COLO668 (cell line): ENCODE results near the gene UBQLN1.
A peak's percentile ranks its signal among the peaks of the same experiment; 100 is the strongest.
"Not testable (repeated sequence)": the region's sequence is repeated elsewhere in the genome, so short reads cannot be mapped to it uniquely, and the experiment has no call there.

Experiments used
- DNase-seq: peaks from one replicate; lab custom pipeline; 2025; ENCODE audit not compliant: unreplicated experiment; lab: John Stamatoyannopoulos, UW

UBQLN1 gene

DNA sequence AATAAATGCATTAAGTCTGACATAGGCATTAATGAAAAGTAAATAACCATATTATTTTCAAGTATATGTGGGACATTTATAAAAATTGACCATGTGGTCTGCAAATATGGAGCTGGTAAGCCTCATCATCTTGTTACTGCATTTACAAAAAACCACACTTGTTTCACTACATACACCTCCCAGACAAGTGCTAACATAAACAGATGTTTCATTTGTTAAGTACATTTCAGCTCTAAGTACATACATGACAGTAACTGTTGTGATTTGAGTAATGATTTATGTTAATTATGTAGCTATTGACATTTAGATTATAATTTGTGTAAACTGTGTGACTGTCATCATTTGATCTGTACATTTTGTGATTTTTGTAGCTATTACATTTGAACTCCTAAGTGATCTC is 70.9 kb downstream of the UBQLN1 start:
- no peak for DNase-seq

DNA sequence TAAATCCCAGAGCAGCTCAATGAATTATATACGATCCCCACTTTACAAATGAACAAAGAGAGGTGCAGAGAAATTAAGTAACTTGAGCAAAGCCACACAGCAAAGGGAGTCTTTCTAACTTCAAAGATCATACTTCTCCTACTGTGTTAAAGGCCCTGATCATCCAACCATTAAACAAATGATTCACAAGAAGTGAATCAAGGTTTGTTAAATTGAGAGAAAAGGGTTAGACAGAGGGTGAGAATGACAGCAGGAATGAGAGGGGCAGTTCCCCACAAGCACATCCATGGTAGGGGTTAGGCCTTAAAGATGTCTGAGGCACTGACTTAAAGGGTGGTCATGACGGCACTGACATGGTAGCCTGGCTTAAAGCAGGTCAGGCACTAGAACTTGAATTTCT is 74.1 kb downstream of the UBQLN1 start:
- no peak for DNase-seq

DNA sequence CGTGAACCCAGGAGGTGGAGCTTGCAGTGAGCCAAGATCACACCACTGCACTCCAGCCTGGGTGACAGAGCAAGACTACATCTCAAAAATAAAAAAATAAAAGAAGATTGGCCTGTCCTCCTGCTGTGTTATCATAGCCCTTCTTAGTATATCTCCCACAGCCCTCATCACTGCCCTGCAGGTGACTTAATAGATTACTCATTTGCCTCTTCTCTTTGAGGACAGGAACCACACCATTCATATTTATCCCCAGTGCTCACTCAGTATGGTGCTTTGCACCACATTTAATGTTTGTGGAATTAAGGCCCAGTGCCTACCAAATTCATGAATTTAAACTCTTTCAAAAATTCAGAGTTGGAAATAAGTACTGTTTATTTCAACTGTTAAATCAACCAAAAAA is 74.5 kb downstream of the UBQLN1 start:
- DNase-seq = no peak

DNA sequence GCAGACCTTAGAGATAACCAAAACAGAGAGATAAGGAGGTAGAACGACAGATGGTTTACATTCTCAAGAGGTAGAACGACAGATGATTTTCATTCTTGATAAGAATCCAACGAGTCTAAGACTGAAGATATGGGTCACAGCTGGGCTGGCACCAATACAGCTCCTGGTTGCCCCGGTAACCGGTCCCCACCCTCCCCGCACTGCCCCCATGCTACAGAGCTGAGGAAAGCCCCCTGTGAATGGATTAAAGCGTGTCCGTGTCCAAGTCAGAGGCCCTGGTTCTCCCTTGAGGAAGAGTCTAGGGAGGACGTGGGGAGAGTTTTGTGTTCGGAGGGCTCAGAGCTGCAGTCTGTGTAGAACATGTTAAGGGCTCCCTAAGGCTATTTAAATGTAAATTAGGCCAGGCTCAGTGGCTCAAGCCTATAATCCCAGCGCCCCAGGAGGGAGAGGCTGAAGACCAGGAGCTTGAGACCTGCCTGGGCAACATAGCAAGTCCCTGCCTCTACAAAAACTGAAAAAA is 76.8 kb downstream of the UBQLN1 start:
- DNase-seq = no peak

DNA sequence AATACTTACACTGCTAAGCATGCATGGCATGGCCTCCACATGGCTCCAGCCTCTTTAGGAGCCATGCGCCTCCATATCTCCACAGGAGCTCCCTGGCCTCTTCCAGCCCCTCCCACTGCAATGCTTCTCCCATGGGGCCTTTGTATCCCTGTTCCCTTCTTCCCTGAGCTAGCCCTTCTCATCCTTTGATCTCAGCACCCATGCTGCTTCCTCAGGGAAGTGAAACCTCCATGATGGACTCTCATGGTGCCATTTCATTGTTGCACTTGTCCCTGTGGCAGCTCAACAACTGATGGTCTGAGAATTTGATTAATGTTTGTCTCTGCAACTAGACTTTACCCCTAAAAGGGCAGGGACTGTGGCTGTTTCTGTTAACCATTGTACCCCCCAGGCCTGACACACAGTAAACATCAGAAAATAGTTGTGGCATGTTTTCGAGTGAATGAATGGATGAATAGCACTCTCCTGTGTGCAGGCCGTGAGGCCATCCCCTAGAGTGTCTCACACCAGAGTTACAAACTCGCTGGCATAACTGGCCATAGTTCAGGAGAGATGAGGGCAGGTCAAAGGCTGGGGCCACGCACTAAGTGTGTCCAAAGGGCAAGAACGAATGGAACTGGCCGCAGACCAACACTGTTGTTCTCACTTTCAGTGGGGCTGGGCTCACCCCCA is 78.2 kb downstream of the UBQLN1 start:
- DNase-seq = no peak

DNA sequence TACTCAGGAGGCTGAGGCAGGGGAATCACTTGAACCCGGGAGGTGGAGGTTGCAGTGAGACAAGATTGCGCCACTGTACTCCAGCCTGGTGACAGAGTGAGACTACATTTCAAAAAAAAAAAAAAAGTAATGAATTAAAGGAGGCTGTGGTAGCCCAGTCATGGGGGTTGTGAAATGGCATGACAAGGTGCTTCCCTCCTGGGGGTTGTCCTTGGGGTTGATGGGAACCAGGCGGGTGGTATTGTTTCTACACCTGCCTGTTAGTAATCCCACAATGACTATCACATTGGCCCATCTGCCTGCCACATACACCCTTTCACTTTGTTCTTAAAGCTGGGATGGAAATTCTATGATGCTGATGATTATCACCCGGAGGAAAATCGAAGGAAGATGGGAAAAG is 79.2 kb downstream of the UBQLN1 start:
- DNase-seq = no peak

DNA sequence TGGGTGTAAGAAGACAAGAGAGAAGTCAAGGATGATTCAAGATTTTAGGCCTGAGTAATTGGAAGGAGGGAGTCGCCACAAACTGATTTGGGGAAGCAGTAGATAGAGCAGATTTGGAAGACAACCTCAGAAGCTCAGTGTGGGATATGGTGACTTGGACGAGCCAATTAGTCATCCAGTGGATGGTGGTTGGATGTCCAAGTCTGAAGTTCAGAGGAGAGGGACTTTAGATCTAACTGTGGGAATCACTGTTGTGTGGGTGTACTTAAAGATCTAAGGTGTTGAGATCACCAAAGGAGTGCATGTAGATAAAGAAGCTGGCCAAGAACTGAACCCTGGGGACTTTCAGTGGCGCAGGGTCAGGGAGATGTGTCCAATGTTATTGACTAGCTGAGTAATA is 82.6 kb downstream of the UBQLN1 start:
- DNase-seq = no peak

DNA sequence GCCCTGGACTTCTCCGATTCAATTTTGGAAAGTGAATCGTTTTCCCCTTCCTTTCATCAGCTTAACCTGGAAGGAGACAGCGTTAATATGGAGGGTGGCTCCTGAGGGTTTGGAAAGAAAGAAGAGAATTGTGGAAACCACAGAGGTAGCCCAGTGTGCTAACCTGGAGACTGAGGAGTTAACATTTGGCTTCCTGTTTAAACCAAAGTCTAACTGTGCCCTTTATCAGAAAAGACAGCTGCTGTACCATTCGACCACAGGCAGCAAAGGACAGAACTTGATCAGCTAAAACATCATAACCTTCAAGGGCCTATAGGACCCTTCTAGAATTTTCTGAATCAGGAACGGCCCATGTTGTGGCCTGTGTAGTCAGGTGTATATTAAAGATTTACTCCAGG is 84.1 kb downstream of the UBQLN1 start:
- no peak for DNase-seq

DNA sequence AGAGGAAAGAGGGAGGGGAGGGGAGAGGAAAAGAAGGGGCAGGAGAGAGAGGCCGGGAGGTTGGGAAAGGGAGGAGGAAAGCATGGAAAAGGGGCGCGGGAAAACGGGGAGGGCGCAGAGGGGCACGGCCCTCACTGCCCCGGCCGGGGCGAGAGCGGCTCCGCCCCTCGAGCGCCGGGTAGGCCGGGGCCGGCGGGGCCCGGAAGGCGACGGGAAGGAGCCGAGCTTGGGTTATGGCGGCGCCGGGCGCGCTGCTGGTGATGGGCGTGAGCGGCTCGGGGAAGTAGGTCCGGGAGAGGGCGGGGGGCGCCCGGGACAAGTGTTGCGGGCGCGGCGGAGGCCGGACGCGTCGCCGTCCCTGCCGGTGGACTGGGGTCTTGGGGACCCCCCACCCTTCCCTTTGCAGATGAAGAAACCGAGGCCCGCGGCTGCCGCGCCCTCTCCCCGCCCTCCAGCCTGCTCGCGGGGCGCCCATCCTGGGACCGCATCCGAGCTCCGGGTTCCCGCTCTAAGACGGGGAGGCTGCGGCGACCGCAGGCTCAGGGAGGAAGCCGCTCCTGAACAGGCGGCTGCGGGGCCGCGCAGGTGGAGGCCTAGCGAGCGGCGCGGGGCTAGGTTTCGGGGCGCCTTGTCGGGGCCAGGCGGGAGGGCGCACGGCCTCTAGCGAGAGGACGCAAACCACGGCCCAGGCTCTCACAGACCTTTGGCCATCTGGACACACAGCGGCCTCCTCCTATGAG is 84.6 kb downstream of the UBQLN1 start, which contains the start of gene IDNK:
IDNK (plus strand) TSS at position 205 of the 740 bp plus-strand sequence; CDS start at position 234, 29 bp downstream.
- DNase-seq = peak; percentile 89

DNA sequence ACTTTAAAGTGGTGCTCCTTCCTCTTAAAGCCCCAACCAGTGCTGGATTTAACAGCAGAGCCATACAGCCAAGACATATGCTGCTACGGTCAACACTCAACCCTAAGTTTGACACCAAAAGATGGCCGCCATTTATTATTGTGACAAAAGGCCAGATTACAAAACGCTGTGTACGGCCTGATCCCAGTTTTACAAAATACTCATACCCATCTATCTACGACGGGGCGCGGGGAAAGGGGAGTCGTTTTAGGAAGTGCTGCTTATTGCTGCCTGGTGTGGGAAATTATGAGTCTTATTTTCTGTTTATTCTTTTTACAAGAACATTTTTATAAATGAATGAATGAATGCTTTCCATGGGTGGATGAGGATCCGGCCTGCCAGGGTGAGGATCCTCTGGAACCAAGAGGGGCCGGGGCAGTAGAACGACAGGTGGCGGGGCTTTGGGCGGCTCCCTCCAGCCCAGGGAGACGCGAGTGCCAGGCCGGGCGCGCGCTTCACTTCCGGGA is 85.3 kb downstream of the UBQLN1 start:
- DNase-seq = no peak

DNA sequence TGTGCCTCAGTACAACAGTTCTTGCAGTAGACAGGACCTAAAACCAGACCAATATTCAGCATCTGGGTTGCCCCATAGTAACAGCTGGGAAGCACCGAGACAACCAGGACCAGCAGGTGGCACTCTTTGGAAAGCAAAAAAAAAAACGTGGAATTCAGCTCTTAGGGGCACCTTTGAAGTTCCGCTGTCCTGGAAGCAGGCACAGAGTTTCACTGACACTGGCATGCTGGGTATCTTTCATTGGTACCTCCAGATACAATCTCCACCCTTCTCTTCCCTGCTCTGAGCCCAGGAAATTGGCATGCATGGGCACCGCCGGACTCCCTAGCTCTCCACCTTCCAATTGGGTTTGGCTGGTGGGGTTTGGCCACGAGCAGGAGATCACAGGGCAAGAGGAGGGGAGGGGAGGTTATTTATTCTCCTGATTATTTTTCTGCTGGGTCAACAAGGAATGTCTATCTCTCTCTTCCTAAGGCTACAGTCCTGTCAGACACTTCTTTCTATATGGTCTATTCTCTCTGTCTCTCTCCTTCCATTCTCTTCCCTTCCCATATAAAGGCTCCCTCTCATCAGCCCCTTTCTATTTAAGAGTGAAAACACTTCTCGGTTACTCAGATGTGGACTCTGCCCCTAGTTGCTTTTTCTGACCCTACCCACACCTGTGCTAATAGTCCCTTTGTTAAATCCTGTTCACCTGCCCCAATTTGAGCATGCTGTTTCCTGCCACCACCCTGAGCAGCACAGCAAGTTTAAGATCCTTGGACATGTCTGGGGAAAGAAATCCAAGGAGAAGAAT is 86.7 kb downstream of the UBQLN1 start:
- DNase-seq = peak; percentile 46

DNA sequence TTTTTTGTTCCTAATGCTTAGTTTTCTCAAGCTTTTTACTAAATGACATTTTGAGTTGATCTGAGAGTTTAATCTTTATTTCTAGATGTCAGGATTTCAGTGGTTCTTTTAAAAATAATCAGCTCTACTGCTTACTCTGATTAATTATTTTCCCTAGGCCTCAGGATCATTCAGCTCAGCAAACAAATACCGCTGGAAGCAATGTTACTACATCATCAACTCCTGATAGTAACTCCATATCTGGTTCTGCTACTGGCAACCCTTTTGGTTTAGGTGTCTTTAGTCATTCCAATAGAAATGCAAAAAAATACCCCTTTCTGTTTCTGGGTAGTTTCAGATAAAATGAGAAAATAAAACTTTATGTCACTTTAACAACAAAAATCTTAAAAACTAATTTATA is 90.5 kb downstream of the UBQLN1 start:
- no peak for DNase-seq

DNA sequence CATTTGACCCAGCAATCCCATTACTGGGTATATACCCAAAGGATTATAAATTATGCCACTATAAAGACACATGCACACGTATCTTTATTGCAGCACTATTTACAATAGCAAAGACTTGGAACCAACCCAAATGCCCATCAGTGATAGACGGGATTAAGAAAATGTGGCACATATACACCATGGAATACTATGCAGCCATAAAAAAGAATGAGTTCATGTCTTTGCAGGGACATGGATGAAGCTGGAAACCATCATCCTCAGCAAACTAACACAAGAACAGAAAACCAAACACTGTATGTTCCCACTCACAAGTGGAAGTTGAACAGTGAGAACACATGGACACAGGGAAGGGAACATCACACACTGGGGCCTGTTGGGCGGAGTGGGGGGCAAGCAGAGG is 94.5 kb downstream of the UBQLN1 start:
- not testable (repeated sequence) for DNase-seq
